Activated CD4-positive, alpha-beta T cell treated with anti-CD3 and anti-CD28 coated beads for 24 hours (primary cell): ENCODE measurements around the gene LMBRD2.
"Not testable (repeated sequence)": the region's sequence is repeated elsewhere in the genome, so short reads cannot be mapped to it uniquely, and the experiment has no call there.

Experiments
- DNase-seq, 2 donors: peaks; one replicate each; pipeline ENCODE4 v3.0.0-alpha.2; 2020; ENCODE audit warnings: low read depth in 2 of 2

LMBRD2 gene

GRCh38 chr5:36151434-36152323 lies at the start of gene LMBRD2, which contains the start of gene SKP2:
Gene LMBRD2, minus strand, starts transcription at chr5:36151887. Its CDS starts 8,538 bp downstream, at chr5:36143349.
Gene SKP2, plus strand, starts transcription at chr5:36152111. Its CDS starts 152 bp downstream, at chr5:36152263.
- DNase-seq, result peak; percentile 93 to 96

GRCh38 chr5:36200513-36200912 lies 48.8 kb upstream of the LMBRD2 start:
- no peak for DNase-seq

- DNase-seq, result no peak
These were observed 47.9 kb upstream of the LMBRD2 start for GRCh38 chr5:36199620-36200019.

- DNase-seq, result not testable (repeated sequence)
These were observed 47.1 kb upstream of the LMBRD2 start for GRCh38 chr5:36198783-36199182.

GRCh38 chr5:36198281-36198680 lies 46.6 kb upstream of the LMBRD2 start:
- no peak for DNase-seq

GRCh38 chr5:36193746-36194145 lies 42.1 kb upstream of the LMBRD2 start:
- DNase-seq, result no peak

GRCh38 chr5:36184408-36184807 lies 32.7 kb upstream of the LMBRD2 start:
- DNase-seq, result not testable (repeated sequence)

- no peak for DNase-seq
These were observed 30.1 kb upstream of the LMBRD2 start for GRCh38 chr5:36181774-36182173.

GRCh38 chr5:36180556-36181350 lies 29.1 kb upstream of the LMBRD2 start:
- no peak for DNase-seq

- DNase-seq, result no peak
These were observed 28.3 kb upstream of the LMBRD2 start for GRCh38 chr5:36179950-36180349.

GRCh38 chr5:36178524-36178890 lies 26.8 kb upstream of the LMBRD2 start:
- DNase-seq, result no peak

GRCh38 chr5:36177715-36178523 lies 26.2 kb upstream of the LMBRD2 start:
- no peak for DNase-seq

- DNase-seq, result no peak
These were observed 25.5 kb upstream of the LMBRD2 start for GRCh38 chr5:36177154-36177553.

GRCh38 chr5:36175043-36175442 lies 23.4 kb upstream of the LMBRD2 start:
- DNase-seq, result no peak

GRCh38 chr5:36174119-36174518 lies 22.4 kb upstream of the LMBRD2 start:
- no peak for DNase-seq

- DNase-seq, result no peak
These were observed 21.7 kb upstream of the LMBRD2 start for GRCh38 chr5:36173426-36173825.

GRCh38 chr5:36172599-36172998 lies 20.9 kb upstream of the LMBRD2 start:
- DNase-seq, result no peak

GRCh38 chr5:36170832-36171424 lies 19.2 kb upstream of the LMBRD2 start:
- DNase-seq, result no peak

GRCh38 chr5:36168737-36169136 lies 17.1 kb upstream of the LMBRD2 start:
- no peak for DNase-seq

- no peak for DNase-seq
These were observed 12.8 kb upstream of the LMBRD2 start for GRCh38 chr5:36164461-36164860.

- no peak for DNase-seq
These were observed 11.3 kb upstream of the LMBRD2 start for GRCh38 chr5:36162810-36163486.
